ENCODE data around the gene FMNL2. TPM values are rescaled to one million over a fixed set of nuclear protein-coding genes. Genes with fewer than 3 reads are reported as not detected.

The FMNL2 gene
- total RNA-seq, 1 donor from 2014 or later, result 15.7 TPM

DNA sequence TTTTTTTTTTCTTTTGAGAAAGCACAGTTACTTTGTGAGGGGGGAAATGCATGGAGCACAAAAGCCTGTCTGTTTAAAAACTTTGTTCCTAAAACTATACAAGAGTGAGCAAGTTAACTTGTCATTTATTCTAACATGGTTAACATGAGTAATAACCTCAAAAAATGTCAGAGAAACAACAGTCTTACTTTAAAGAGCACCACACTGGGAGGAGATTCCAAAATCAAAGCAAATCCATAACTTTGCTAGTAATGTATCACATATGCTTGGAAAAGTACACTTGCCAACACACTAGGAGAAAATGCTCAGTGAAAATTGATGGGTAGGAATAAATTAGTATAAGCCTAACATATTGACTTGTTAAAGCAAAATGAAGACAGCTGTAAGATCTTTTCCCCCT is 225.2 kb downstream of the FMNL2 start:
- Histone ChIP-seq H3K4me1 (ENCODE audit: control insufficient read depth in 3 of 3, insufficient read depth in 3 of 3, low read length in 3 of 3) (peaks cover 3 to 12% (median 7%) of the 10 kb centered on the region in 3 donors), H3K27me3 (ENCODE audit: control insufficient read depth in 3 of 3, insufficient read depth in 3 of 3, low read length in 3 of 3) (no peaks in the 10 kb centered on the region), H3K27ac (ENCODE audit: low read depth, low read length) (no peak overlapping the region), H3K4me3 (ENCODE audit: low read length in 3 of 3) (no peak overlapping the region), H3K9ac (ENCODE audit: low read depth in 1 of 3, low read length in 3 of 3) (no peak overlapping the region), H3K36me3 (ENCODE audit: control insufficient read depth in 3 of 3, insufficient read depth in 3 of 3, low read length in 3 of 3) (no peaks in the 10 kb centered on the region), H3K9me3 (ENCODE audit: control insufficient read depth in 3 of 3, low read length in 3 of 3) (no peaks in the 10 kb centered on the region)

DNA sequence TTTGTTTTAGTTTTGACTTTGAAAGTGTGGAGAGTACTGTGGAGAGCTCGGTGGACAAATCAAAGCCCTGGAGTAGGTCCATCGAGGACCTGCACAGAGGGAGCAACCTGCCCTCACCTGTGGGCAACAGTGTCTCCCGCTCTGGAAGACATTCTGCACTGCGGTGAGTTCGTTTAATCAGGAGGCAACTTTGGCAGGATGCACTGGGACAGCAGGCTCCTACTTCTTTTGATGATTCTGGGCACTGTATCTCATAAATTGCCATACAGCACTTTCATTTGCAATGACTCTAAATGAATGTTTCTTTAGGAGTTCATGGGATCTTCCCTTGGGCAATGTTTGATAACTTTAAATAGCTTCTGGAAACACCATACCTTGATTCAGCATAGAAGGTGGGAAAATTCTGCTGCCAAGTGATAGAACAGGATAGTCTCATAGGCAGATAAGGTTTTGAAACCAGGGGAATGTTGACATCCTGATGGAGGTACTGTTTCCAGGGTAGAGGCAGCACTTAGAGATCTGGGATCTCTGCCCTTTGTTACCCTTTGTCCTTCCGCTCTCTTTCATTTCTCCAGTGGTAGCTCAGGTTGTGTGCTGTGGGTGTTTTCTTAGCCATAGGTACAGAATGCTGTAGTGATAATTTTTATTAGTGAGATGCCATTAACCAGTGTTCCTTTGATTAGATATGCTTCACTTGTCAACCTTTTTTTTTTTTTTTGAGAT is 226.1 kb downstream of the FMNL2 start:
- Histone ChIP-seq H3K4me1 (ENCODE audit: control insufficient read depth in 3 of 3, insufficient read depth in 3 of 3, low read length in 3 of 3) (peaks cover 3 to 12% (median 7%) of the 10 kb centered on the region in 3 donors), H3K9me3 (ENCODE audit: control insufficient read depth in 3 of 3, low read length in 3 of 3) (no peaks in the 10 kb centered on the region), H3K27ac (ENCODE audit: low read depth, low read length) (no peak overlapping the region), H3K9ac (ENCODE audit: low read depth in 1 of 3, low read length in 3 of 3) (no peak overlapping the region), H3K27me3 (ENCODE audit: control insufficient read depth in 3 of 3, insufficient read depth in 3 of 3, low read length in 3 of 3) (no peaks in the 10 kb centered on the region), H3K4me3 (ENCODE audit: low read length in 3 of 3) (no peak overlapping the region), H3K36me3 (ENCODE audit: control insufficient read depth in 3 of 3, insufficient read depth in 3 of 3, low read length in 3 of 3) (no peaks in the 10 kb centered on the region)

DNA sequence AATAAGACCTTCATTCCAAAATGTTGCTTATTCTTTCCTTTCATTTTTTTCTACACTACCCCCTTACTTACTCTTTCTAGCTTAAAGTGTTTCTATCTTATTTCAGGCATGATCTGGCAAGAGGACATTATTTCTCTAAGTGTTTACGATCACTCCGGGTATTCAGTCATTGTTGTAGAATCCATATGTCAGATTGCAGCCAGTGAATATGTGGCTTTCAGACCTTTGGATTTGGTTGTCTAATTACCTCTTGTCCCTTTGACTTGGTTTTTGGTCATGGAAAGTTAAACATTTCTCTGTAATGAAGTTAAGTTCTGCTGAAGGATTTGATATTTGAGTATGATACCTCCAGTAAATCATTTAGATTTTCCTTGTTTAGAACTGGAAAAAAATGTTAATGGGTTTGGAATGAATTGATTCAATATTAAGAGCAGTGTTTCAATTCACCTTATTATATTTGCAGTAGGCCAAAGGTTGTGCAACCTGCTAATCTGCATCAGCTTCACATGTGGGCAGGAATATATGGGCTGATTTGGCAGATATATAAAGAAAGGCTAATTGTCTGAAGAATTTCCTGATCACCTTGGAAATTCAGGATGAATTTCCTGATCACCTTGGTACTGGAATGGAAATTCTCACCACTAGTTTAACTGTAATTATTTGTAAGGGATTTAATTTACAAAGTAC is 227.4 kb downstream of the FMNL2 start:
- no peak overlapping the region for H3K9ac ChIP-seq (ENCODE audit: low read depth in 1 of 3, low read length in 3 of 3)
- H3K27ac ChIP-seq (ENCODE audit: low read depth, low read length), result no peak overlapping the region
- H3K4me3 ChIP-seq (ENCODE audit: low read length in 3 of 3), result no peak overlapping the region
- no peaks in the 10 kb centered on the region for H3K36me3 ChIP-seq (ENCODE audit: control insufficient read depth in 3 of 3, insufficient read depth in 3 of 3, low read length in 3 of 3)
- H3K9me3 ChIP-seq (ENCODE audit: control insufficient read depth in 3 of 3, low read length in 3 of 3), result no peaks in the 10 kb centered on the region
- peaks cover 3 to 12% (median 3%) of the 10 kb centered on the region in 3 donors for H3K4me1 ChIP-seq (ENCODE audit: control insufficient read depth in 3 of 3, insufficient read depth in 3 of 3, low read length in 3 of 3)
- no peaks in the 10 kb centered on the region for H3K27me3 ChIP-seq (ENCODE audit: control insufficient read depth in 3 of 3, insufficient read depth in 3 of 3, low read length in 3 of 3)

DNA sequence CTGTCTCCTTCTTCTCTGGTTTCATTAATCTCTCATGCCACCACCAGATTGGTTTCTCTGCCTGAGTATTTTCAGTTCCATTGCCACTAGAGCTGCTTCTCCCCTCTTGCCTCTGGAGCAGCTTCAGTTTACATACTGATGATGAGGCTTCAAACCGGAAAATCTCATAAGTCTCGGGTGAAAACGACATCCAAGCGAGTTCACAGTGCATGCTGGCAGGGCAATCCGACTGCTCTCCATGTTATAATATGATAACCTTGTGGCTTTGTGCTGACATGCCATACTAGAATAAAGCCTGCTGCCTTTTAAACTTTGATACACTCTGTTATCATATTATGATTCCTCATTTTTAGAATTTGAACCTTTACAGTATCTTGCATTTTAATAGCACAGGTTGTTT is 228.8 kb downstream of the FMNL2 start:
- H3K36me3 ChIP-seq (ENCODE audit: control insufficient read depth in 3 of 3, insufficient read depth in 3 of 3, low read length in 3 of 3), result no peaks in the 10 kb centered on the region
- H3K27ac ChIP-seq (ENCODE audit: low read depth, low read length), result no peak overlapping the region
- H3K4me1 ChIP-seq (ENCODE audit: control insufficient read depth in 3 of 3, insufficient read depth in 3 of 3, low read length in 3 of 3), result peaks cover 0 to 9% (median 3%) of the 10 kb centered on the region in 3 donors
- H3K4me3 ChIP-seq (ENCODE audit: low read length in 3 of 3), result no peak overlapping the region
- H3K9ac ChIP-seq (ENCODE audit: low read depth in 1 of 3, low read length in 3 of 3), result no peak overlapping the region
- H3K27me3 ChIP-seq (ENCODE audit: control insufficient read depth in 3 of 3, insufficient read depth in 3 of 3, low read length in 3 of 3), result no peaks in the 10 kb centered on the region
- H3K9me3 ChIP-seq (ENCODE audit: control insufficient read depth in 3 of 3, low read length in 3 of 3), result no peaks in the 10 kb centered on the region

DNA sequence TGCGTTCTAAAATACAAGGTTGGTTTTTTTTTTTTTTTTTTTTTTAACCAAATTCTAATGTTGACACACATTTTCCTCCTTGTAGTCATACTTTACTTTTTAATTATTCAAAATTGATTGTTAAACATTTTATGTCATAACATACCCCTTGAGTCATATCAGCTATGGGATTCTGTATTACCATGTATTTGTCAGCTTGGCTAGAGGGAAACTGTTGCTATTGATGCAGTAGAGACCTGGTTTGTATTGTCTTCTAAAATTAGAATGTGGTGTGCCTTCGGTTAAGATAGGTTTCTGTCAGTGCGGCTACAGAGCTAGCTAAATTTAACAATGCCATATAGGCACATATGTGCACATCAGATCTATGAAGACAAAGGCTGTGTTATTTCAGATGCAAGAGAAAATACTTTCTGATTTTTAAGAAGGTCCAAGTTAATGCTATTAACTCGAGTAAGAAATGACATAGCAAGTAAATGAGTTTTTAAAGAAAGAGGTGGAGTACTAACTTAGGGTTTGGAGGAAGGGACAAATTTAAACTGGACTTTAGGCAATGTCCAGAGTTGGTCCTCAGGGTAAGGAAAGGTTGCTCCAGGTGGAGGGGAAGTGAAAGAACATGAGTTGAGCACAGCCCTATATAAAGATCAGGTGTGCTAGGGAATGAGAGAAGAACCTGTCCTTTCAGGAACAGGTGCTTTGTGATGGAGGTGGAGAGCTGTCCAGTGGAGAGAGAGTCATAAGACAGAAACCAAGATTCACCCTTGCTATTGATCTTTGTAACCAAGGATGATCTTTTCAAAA is 230.0 kb downstream of the FMNL2 start:
- Histone ChIP-seq H3K36me3 (ENCODE audit: control insufficient read depth in 3 of 3, insufficient read depth in 3 of 3, low read length in 3 of 3) (peaks cover 0 to 2% (median 0%) of the 10 kb centered on the region in 3 donors), H3K4me1 (ENCODE audit: control insufficient read depth in 3 of 3, insufficient read depth in 3 of 3, low read length in 3 of 3) (peaks cover 0 to 4% (median 3%) of the 10 kb centered on the region in 3 donors), H3K9ac (ENCODE audit: low read depth in 1 of 3, low read length in 3 of 3) (no peak overlapping the region), H3K4me3 (ENCODE audit: low read length in 3 of 3) (no peak overlapping the region), H3K9me3 (ENCODE audit: control insufficient read depth in 3 of 3, low read length in 3 of 3) (no peaks in the 10 kb centered on the region), H3K27ac (ENCODE audit: low read depth, low read length) (no peak overlapping the region), H3K27me3 (ENCODE audit: control insufficient read depth in 3 of 3, insufficient read depth in 3 of 3, low read length in 3 of 3) (no peaks in the 10 kb centered on the region)

DNA sequence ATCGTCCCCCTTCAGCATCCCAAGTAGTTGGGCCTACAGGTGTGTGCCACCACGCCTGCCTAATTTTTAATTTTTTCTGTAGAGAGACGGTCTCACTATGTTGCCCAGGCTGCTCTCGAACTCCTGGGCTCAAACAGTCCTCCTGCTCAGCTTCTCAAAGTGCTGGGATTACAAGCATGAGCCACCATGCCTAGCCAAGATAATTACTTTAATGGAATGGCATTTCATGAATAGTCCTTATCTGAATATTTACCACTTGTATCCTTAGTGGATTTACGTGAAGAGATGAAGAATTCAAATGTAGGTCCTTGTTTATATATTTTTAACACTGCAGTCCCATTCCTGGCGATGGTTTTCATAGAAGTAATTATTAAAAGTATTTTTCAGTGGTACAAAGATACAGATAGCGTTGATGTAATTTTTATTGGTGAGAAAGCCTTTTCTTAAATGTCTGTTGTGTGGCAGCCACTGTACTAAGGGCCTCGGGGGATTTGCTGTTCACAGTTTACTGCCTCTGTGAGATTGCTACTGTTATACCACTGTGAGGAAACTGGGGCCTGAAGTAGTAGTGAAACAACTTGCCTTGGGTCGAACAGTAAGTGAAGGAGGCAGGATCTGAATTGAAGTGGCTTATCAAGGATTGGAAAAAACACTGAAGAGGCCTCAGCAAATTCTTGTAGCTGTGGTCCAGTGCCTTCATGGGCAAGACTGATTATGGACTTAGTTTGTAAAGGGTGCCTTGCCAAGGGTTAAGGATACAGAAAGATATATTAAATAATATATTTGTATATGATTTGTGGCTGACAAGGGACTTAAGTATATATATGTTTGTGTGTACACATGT is 231.1 kb downstream of the FMNL2 start:
- H3K4me3 ChIP-seq (ENCODE audit: low read length in 3 of 3), result no peak overlapping the region
- H3K9ac ChIP-seq (ENCODE audit: low read depth in 1 of 3, low read length in 3 of 3), result no peak overlapping the region
- H3K27me3 ChIP-seq (ENCODE audit: control insufficient read depth in 3 of 3, insufficient read depth in 3 of 3, low read length in 3 of 3), result no peaks in the 10 kb centered on the region

DNA sequence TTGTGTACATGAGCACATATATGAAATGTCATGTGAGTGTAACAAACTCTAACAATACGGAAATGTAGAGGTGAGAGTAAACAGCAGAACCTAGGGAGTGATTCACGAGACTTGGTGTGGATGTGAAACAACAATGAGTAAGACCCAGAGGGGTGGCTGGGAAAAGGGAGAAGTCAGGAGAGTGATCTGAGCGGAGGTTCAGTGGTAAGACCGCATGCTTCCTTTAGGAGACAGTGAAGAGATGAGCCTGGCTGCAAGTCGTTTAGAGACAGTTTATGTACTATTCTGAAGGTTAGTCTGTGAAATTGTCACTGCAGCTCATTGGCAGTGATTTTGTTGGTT is 231.7 kb downstream of the FMNL2 start:
- Histone ChIP-seq H3K4me1 (ENCODE audit: control insufficient read depth in 3 of 3, insufficient read depth in 3 of 3, low read length in 3 of 3) (peaks cover 10 to 11% (median 10%) of the 10 kb centered on the region in 3 donors), H3K27me3 (ENCODE audit: control insufficient read depth in 3 of 3, insufficient read depth in 3 of 3, low read length in 3 of 3) (no peaks in the 10 kb centered on the region), H3K9ac (ENCODE audit: low read depth in 1 of 3, low read length in 3 of 3) (no peak overlapping the region), H3K27ac (ENCODE audit: low read depth, low read length) (no peak overlapping the region), H3K9me3 (ENCODE audit: control insufficient read depth in 3 of 3, low read length in 3 of 3) (no peaks in the 10 kb centered on the region), H3K4me3 (ENCODE audit: low read length in 3 of 3) (no peak overlapping the region), H3K36me3 (ENCODE audit: control insufficient read depth in 3 of 3, insufficient read depth in 3 of 3, low read length in 3 of 3) (peaks cover 0 to 2% (median 0%) of the 10 kb centered on the region in 3 donors)

More for the DNA sequence above, 231.1 kb downstream of the FMNL2 start:
- H3K9me3 ChIP-seq (ENCODE audit: control insufficient read depth in 3 of 3, low read length in 3 of 3), result no peaks in the 10 kb centered on the region
- H3K27ac ChIP-seq (ENCODE audit: low read depth, low read length), result no peak overlapping the region
- peaks cover 0 to 2% (median 0%) of the 10 kb centered on the region in 3 donors for H3K36me3 ChIP-seq (ENCODE audit: control insufficient read depth in 3 of 3, insufficient read depth in 3 of 3, low read length in 3 of 3)
- H3K4me1 ChIP-seq (ENCODE audit: control insufficient read depth in 3 of 3, insufficient read depth in 3 of 3, low read length in 3 of 3), result peaks cover 7 to 9% (median 7%) of the 10 kb centered on the region in 3 donors

DNA sequence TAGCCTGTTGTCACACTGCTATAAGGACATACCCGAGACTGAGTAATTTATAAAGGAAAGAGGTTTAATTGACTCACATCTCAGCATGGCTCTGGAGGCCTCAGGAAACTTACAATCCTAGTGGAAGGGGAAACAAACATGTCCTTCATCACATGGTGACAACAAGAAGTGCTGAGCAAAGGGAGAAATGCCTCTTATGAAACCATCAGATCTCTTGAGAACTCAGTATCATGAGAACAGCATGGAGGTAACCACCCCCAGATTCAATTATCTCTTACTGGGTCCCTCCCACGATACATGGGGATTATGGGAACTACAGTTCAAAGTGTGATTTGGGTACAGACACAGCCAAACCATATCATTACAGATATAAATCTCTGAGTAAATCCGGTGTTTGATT is 233.6 kb downstream of the FMNL2 start:
- no peak overlapping the region for H3K9ac ChIP-seq (ENCODE audit: low read depth in 1 of 3, low read length in 3 of 3)
- no peaks in the 10 kb centered on the region for H3K9me3 ChIP-seq (ENCODE audit: control insufficient read depth in 3 of 3, low read length in 3 of 3)
- H3K27me3 ChIP-seq (ENCODE audit: control insufficient read depth in 3 of 3, insufficient read depth in 3 of 3, low read length in 3 of 3), result no peaks in the 10 kb centered on the region
- H3K27ac ChIP-seq (ENCODE audit: low read depth, low read length), result no peak overlapping the region
- peaks cover 0 to 2% (median 0%) of the 10 kb centered on the region in 3 donors for H3K36me3 ChIP-seq (ENCODE audit: control insufficient read depth in 3 of 3, insufficient read depth in 3 of 3, low read length in 3 of 3)
- H3K4me3 ChIP-seq (ENCODE audit: low read length in 3 of 3), result no peak overlapping the region
- H3K4me1 ChIP-seq (ENCODE audit: control insufficient read depth in 3 of 3, insufficient read depth in 3 of 3, low read length in 3 of 3), result peaks cover 11 to 18% (median 15%) of the 10 kb centered on the region in 3 donors

DNA sequence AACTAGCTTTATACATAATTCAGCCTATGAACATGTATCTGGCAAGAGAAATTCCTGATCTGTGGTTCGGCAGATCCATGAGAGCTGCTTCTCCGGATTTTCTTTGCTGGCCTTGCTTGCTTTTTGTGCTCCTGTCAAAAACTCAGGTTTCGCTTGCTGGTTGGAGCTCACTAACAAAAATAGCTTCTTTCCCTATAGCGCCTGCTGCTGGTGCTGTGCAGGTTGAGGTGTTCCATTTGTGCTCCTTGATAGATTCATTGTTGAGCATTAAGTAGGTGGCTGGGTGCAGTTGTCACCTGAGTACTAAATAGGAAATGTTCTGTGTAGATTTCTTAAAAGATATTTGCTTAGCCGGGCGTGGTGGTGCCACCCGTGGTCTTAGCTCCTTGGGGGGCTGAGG is 234.2 kb downstream of the FMNL2 start:
- Histone ChIP-seq H3K9me3 (ENCODE audit: control insufficient read depth in 3 of 3, low read length in 3 of 3) (no peaks in the 10 kb centered on the region), H3K36me3 (ENCODE audit: control insufficient read depth in 3 of 3, insufficient read depth in 3 of 3, low read length in 3 of 3) (peaks cover 0 to 2% (median 0%) of the 10 kb centered on the region in 3 donors), H3K27ac (ENCODE audit: low read depth, low read length) (no peak overlapping the region), H3K4me3 (ENCODE audit: low read length in 3 of 3) (no peak overlapping the region), H3K27me3 (ENCODE audit: control insufficient read depth in 3 of 3, insufficient read depth in 3 of 3, low read length in 3 of 3) (no peaks in the 10 kb centered on the region), H3K9ac (ENCODE audit: low read depth in 1 of 3, low read length in 3 of 3) (no peak overlapping the region), H3K4me1 (ENCODE audit: control insufficient read depth in 3 of 3, insufficient read depth in 3 of 3, low read length in 3 of 3) (peaks cover 11 to 15% (median 12%) of the 10 kb centered on the region in 3 donors)

Measured in skeletal muscle tissue (tissue), 4 donors.